Measurements from ENCODE around the gene GLRA1. TPM values are rescaled to one million over a fixed set of nuclear protein-coding genes. Genes with fewer than 3 reads are reported as not detected.
A peak's percentile ranks its signal among the peaks of the same experiment; 100 is the strongest.

GLRA1 gene
- total RNA-seq, 2 experiments from 2014 or later: not detected

DNA sequence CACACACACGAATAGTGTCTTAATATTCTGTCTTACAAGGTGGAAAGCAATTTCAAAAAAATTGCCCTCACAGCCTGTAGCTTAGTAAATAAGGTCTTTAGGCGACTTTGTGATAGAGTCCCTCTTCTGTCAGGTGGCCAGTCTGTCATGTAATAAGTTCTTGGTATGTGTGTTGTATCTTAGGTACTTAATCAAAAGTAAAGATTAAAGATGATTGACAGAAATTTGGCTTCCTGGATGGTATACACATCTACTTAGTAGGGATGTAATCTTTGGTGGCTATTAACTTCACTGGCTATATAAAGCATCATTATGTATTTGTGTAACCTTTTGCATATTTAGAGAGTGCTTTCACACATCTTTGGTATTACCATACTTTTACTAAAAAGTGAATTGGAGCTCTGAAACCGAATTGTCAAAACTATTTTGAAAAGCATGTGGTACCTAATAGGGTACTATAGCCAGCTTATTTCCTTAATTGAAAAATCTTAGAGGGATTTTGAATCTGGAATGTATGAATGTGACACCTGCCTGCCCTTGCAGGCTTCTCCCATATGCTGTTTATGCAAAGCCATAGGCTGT lies 149.5 kb downstream of the GLRA1 start:
- TF ChIP-seq, protein P1, sequence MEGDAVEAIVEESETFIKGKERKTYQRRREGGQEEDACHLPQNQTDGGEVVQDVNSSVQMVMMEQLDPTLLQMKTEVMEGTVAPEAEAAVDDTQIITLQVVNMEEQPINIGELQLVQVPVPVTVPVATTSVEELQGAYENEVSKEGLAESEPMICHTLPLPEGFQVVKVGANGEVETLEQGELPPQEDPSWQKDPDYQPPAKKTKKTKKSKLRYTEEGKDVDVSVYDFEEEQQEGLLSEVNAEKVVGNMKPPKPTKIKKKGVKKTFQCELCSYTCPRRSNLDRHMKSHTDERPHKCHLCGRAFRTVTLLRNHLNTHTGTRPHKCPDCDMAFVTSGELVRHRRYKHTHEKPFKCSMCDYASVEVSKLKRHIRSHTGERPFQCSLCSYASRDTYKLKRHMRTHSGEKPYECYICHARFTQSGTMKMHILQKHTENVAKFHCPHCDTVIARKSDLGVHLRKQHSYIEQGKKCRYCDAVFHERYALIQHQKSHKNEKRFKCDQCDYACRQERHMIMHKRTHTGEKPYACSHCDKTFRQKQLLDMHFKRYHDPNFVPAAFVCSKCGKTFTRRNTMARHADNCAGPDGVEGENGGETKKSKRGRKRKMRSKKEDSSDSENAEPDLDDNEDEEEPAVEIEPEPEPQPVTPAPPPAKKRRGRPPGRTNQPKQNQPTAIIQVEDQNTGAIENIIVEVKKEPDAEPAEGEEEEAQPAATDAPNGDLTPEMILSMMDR (IDR thresholded peaks at IDR 0.05): no peak
- peak overlapping the region; percentile 41 for H3K27ac Mint-ChIP-seq
- POLR2A ChIA-PET: interaction anchor here (0.8 to 7.0 kb wide), 2 partner anchors 16 to 40 kb away, joined by 4 to 82 read pairs; partner anchors contain the start of gene ATOX1
- H3K36me3 Mint-ChIP-seq (ENCODE audit: low read depth): peaks cover 68% of the 10 kb centered on the region
- no peaks in the 10 kb centered on the region for H3K9me3 Mint-ChIP-seq
- intact Hi-C loops (cut with micrococcal nuclease): no loop called here
- H3K4me3 Mint-ChIP-seq: peak overlapping the region; percentile 87
- H3K4me1 Mint-ChIP-seq (ENCODE audit: low read depth): peaks cover 64% of the 10 kb centered on the region
- H3K27me3 Mint-ChIP-seq: no peaks in the 10 kb centered on the region
- DNase-seq: no peak
- ATAC-seq: no peak
- CTCF ChIA-PET: interaction anchor here (1.4 to 1.8 kb wide), 4 partner anchors 13 to 367 kb away, joined by 3 to 6 read pairs (median 4); no protein-coding TSS in a partner anchor

DNA sequence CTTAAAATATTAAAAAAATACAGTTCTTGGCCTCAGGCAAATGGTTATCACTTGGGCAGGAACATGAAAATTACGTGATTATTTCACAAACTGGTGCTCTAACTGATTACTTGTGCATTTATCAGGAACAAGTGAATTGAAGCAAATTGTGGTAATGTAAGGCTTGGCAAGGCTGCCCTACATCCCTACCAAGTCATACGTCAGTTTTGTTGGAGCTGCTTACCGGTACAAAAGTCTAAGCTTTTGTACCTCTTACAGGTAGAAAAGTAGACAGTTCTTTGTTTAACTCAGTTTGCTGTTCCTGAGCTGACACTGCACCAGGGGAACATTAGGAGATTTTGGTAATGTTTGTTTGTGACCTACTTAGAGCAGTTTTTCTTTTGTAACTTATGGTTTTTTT lies 150.7 kb downstream of the GLRA1 start:
- peak overlapping the region; percentile 87 for H3K4me3 Mint-ChIP-seq
- intact Hi-C loops (cut with micrococcal nuclease): no loop called here
- POLR2A ChIA-PET: interaction anchor here (1.1 to 7.0 kb wide), 7 partner anchors 8 to 28 kb away, joined by 3 to 82 read pairs (median 4); partner anchors contain the start of gene ATOX1

DNA sequence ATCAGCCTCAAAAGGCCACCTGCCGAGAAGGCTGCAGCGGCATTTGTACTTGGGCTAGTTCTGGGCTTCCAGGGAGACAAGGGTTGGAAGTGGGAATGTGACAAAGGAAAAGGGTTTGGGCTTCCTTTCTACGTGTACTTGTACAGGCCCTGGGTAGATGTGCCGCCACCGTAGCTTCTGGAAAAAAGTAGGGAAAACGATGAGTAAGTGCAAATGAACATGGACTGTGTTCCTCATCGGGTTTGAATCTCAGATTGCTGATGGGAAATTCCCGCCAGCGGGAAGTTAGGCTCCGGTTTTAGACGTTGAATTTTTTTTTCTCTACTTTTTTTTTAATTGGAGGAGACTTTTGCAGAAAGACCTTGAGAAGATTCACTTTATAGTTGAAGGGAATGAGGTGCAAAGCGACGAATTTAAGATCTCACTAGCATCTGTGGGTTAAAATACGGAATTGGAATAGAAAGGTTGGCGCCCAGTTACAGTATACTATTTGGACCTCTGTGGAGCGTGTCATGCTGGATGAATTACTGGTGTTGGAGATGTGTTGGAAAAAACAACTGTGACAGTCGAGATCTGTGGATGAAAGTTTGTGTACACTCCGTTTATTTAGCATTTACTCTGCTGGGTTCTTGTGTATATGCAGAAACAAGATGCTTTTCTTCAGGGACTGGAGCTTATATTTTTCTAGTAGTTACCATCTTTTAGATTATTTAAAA lies 151.6 kb downstream of the GLRA1 start:
- Mint-ChIP-seq H3K27ac (peak overlapping the region; percentile 84), H3K4me3 (peak overlapping the region; percentile 87), H3K36me3 (ENCODE audit: low read depth) (peaks cover 51% of the 10 kb centered on the region), H3K4me1 (ENCODE audit: low read depth) (peaks cover 46% of the 10 kb centered on the region), H3K27me3 (no peaks in the 10 kb centered on the region), H3K9me3 (no peaks in the 10 kb centered on the region)
- TF ChIP-seq, protein P1 (IDR thresholded peaks at IDR 0.05): no peak
- CTCF ChIA-PET: interaction anchor here (1.0 to 3.9 kb wide), 5 partner anchors 14 to 249 kb away, joined by 3 to 27 read pairs (median 12); partner anchors contain the start of gene ATOX1
- intact Hi-C loops (cut with micrococcal nuclease): no loop called here
- DNase-seq (no peak), ATAC-seq (no peak)
- POLR2A ChIA-PET: interaction anchor here (0.7 to 7.0 kb wide), 15 partner anchors 9 to 688 kb away, joined by 3 to 82 read pairs (median 4); partner anchors contain the start of gene ATOX1

More for the DNA sequence above, 150.7 kb downstream of the GLRA1 start:
- CTCF ChIA-PET: interaction anchor here (0.7 to 1.8 kb wide), 8 partner anchors 14 to 368 kb away, joined by 3 to 6 read pairs (median 4); no protein-coding TSS in a partner anchor
- Mint-ChIP-seq H3K36me3 (ENCODE audit: low read depth) (peaks cover 58% of the 10 kb centered on the region), H3K9me3 (no peaks in the 10 kb centered on the region), H3K27me3 (no peaks in the 10 kb centered on the region), H3K4me1 (ENCODE audit: low read depth) (peaks cover 54% of the 10 kb centered on the region), H3K27ac (peak overlapping the region; percentile 65)
- TF ChIP-seq, protein P1 (IDR thresholded peaks at IDR 0.05): no peak
- DNase-seq (no peak), ATAC-seq (no peak)

Other genes with a start within 250 kb of the GLRA1 start
- not detected for gene SPARC, start 237.9 kb downstream of the GLRA1 start, total RNA-seq
- 10 to 100 TPM; 69.6 to 73.3 TPM for gene ATOX1, start 166.2 kb downstream of the GLRA1 start, total RNA-seq
- gene G3BP1, start 152.9 kb downstream of the GLRA1 start, total RNA-seq: 100 to 1,000 TPM; 247 to 253 TPM

Measured in activated CD8-positive, alpha-beta T cell treated with anti-CD3 and anti-CD28 coated beads for 36 hours (primary cell).